NCI-H187 treated with DMSO at 0.1 percent for 48 hours (cell line): Measurements from ENCODE around the gene ANKRD24.
A peak's percentile ranks its signal among the peaks of the same experiment; 100 is the strongest.
"Not testable (repeated sequence)": the region's sequence is repeated elsewhere in the genome, so short reads cannot be mapped to it uniquely, and the experiment has no call there.

ENCODE experiments used
- DNase-seq: peaks from one replicate; lab custom pipeline; 2025; lab: John Stamatoyannopoulos, UW

Gene ANKRD24

DNA sequence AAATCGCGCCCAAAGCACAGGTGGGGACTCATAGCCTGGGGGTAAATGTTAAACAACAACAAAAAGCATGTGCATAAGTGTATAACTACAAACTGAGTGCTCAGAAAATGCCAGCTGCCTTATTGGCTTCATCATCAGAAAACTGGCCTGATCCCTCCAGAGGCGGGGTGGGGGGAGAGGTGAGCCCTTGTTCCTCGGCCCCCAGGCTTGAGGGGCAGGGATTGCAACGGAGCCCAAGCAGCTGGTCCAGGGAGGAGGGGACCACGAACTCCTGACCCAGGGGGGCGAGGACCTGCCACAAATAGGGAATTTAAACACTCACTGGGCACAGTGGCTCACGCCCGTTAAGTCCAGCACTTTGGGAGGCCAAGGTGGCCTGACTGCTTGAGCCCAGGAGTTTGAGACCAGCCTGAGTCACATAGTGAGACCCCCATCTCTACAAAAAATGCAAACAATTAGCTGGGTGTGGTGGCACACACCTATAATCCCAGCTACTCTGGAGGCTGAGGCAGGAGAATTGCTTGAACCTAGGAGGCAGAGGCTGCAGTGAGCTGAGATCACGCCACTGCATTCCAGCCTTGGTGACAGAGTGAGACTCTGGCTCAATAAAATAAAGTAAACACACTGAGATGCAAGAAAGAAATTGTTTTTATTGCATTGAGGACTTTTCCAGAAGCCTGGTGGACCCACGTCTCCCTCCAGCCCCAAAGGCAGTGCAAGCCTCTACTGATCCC, 8.8 kb upstream of the ANKRD24 start:
- DNase-seq: no peak

DNA sequence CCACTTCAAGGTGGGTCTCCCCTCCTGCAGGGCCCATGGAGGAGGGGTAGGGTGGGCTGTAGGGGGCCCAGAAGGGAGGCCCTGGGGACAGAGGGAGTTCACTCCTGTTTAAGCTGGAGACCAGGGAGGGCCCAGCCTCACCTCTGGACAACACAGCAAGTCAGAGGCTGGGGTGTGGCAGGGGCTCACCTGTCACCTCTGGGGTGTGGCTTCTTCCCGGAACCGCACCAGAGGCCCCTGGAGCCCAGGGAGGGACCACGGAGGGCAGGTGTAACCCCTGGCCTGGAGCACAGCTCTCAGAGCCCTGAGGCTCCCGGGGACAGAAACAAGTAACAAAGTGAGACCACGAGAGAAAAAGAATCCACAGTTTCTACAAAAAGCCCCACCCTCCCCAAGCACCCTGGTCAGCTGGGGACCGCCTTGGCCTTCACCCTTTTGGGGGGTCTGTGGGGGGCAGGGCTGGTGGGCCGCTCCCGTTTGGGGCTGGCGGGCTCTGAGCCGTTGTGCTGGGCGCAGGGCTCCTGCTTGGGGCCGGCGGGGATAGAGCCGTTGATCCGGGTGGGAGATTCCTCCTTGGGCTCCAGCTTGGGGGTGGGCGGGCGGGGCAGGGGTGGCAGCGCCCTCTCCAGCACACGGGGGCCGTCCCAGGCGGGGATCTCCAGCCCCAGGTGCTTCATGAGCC, 8.1 kb upstream of the ANKRD24 start:
- no peak for DNase-seq

DNA sequence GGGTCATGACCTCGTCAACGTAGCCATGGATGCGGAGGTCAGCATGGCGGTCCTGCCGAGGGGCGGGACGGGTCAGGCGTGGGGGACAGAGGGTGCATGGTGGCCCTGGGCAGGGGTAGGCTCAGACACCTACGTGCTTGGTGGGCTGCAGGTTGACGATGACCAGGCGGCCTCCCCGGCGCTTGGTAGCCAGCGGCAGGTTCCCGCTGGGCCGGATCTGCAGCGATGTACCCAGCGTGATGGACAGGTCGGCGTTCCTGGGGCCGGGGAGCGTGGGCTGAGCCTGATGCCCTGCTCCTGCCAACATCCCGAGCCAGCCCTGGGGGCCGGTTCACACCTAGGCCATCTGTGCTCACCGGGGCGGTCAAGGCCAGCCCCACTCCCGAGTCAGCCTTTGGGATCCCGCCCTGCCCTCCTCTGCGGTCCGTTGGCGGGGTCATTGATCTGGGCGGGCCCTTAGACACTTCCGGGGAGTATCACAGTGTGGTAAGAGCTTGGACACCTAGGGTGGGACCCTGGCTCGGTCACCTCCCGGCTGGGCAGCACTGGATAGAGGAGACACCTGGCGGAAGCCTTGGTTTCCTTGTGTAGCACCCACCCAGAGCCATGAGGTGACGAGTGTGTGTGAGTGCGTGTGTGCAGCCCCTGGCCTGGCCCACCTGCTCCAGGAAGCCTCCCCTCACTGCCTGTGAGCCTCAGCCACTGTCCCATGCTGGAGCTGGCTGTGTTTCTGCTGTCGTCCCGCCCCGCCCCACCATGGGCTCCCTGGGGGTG, 7.4 kb upstream of the ANKRD24 start:
- no peak for DNase-seq

DNA sequence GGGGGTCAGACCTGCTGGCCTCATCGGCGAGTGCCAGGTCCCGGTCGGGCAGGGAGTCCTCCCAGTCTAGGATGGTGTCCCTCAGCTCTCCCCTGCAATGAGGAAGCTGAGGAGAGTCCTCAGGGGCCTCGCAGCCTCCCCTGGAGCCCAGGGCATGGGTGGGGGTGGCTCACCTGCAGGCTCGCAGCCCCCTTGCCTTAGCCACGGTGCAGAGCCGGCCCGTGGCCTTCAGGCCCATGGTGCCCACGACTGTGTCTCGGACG, 6.9 kb upstream of the ANKRD24 start:
- DNase-seq: no peak

GRCh38 chr19:4177146-4177545, 5.3 kb upstream of the ANKRD24 start:
- no peak for DNase-seq

DNA sequence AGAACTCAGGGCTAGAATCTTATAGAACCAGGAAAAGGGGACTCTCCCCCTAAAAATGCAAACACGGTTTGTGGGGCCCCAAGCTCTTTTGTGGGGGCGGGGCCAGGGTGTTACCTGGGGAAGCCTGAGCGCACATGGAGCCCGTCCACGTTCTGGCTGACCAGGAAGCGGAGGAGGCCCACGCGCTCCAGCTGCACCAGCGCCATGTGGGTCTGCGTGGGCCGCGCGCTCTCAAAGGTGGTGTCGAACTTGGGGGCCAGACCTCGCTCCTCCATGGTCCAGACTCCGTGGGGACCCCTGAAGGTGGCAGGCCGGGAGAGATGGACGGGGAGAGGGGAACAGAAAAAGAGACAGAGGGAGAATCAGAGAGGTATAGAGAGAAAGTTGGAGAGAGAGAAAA, 3.5 kb upstream of the ANKRD24 start:
- no peak for DNase-seq

- no peak for DNase-seq
Measured at GRCh38 chr19:4181053-4181508, 1.4 kb upstream of the ANKRD24 start.

DNA sequence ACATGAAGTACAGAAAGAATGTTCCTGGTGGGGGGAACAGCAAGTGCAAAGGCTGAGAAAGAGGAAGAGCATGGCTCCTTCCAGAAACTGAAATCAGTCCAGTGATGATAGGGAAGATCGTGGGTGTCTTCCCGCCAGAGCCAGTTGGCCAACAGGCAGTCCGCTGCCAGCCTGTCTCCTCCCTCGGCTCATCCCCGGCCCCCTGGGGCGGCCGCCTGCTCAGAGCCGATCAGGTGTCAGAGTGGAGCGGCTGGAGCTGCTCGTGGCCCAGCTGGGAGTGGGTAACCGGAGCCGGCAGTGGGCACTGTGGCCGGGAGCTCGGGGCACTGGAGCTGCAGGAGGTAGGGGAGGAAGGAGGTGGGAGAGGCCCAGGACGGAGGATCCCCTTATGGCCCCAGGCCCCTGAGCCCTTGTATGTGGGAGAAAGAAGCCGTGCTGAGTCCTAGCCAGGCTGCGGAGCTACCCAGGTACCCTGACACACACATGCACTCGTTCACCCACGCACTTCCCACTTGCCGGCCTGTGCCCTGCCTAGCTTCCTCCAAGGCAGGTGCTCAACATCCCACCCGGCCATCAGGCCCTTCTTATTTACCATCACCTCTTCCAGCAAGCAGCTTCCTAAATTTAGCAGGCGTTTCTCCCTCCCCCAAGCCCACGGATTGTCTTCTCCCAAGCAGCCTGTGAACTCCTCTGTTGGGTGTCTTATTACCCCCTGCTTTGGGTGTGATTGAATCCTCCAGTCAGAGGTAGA, 1.7 kb downstream of the ANKRD24 start:
- DNase-seq: peak; percentile 81

DNA sequence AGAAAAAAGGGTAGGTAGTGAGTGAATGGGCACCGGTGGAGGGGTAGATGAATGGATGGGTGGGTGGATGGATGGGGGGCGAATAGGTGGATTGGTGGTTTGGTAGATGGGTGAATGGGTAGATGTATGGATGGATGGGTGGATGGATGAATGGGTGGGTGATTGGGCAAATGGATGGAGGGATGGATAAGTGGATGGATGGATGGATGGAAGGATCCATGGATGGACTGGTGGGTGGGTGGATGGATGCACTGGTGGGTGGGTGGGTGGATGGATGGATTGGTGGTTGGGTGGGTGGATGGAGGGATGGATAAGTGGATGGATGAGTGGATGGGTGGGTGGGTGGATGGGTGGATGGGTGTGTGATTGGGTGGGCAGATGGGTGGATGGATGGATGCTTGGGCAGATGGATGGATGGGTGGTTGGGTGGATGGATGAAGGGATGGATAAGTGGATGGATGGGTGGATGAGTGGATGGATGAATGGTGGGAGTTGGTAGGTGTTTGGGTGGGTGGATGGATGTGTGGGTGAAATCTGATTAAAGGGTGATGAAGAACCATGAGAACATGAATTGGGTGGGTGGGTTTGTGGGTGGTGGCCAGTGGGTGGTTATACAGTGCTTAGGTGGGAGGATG, 2.3 kb downstream of the ANKRD24 start:
- DNase-seq: no peak

- no peak for DNase-seq
Measured at GRCh38 chr19:4185413-4186086, 3.1 kb downstream of the ANKRD24 start.

- DNase-seq: peak; percentile 47
Measured at GRCh38 chr19:4186087-4186993, 3.9 kb downstream of the ANKRD24 start.

DNA sequence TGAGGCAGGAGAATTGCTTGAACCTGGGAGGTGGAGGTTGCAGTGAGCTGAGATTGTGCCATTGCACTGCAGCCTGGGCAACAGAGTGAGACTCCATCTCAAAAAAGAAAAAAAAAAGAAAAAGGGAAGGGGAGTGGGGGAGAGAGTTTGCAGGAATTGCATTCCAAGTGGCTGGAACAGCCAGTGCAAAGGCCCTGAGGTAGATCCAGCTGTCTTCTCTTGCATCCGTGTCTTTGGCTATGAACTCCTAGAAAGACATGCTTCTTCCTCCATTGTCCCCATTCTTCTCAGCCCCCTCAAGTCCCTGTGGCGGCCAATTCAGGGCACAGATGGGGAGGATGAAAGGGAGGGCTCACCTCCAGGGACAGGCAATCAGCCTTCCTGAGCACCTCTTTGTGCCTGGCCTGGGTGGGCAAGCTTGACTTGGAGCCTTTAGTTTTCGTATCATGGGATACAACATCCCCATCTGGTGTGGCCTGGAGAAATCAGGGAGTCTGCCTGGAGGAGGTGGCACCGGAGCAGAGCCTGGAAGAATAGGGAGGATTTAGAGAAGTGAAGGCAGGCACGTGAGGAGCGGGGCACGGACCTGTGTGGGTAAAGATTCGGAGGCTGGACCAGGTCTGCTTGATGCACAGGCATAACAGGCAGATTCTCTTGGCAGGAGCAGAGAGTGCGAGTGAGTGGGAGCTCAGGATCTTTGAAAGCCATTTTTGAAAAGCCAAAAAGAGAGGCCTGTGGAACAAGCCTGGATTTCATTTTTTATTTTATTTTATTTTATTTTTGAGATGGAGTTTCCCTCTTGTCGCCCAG, 5.0 kb downstream of the ANKRD24 start:
- no peak for DNase-seq

DNA sequence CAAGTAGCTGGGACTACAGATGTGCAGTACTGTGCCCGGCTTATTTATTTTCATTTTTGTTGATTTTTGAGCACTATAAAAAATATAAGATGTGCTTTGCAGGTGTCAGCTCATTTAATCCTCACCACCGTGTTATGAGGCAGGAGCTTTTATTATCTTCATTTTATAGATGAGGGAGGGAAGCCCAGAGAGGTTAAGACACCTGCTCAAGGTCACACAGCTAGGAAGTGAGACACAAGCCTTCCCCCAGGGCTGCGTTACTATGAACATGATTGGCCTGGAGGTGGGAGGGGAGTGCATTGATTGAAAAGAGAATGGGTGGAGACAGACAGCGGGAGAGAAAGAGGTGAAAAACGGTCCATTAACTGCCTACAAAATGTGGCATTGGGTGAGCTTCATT, 7.2 kb downstream of the ANKRD24 start:
- no peak for DNase-seq

DNA sequence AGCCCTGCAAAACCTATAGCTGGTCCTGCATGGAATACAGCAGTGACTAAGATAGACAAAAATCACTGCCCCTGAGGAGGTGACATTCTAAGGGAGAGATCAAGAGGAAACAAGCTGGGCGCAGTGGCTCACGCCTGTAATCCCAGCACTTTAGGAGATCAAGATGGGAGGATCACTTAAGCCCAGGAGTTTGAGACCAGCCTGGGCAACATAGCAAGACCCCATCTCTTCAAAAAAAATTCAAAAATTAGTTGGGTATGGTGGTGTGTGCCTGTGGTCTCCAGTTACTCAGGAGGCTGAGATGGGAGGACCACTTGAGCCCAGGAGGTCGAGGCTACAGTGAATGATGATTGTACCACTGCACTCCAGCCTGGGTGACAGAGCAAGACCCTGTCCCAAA, 10.0 kb downstream of the ANKRD24 start:
- DNase-seq: not testable (repeated sequence)

- DNase-seq: no peak
Measured at GRCh38 chr19:4194353-4194752, 11.9 kb downstream of the ANKRD24 start.

DNA sequence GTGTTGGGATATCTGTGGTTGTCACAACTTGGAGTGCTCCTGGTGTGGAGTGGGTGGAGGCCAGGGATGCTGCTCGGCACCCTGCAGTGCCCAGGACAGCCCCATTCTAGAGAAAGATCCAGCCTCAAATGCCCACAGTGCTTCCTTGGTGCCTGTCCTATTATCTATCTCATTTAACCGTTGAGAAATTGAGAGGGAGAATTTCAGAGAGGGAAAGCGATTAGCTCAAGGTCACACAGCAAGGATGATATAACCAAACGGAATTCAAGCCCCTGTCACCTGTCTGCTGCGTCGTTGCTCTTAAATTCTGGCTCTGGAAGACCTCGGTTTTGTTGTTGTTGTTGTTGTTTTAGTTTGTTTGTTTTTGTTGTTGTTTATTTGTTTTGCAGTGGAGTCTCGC, 13.5 kb downstream of the ANKRD24 start:
- DNase-seq: no peak

GRCh38 chr19:4196587-4197148, 14.2 kb downstream of the ANKRD24 start:
- DNase-seq: no peak

DNA sequence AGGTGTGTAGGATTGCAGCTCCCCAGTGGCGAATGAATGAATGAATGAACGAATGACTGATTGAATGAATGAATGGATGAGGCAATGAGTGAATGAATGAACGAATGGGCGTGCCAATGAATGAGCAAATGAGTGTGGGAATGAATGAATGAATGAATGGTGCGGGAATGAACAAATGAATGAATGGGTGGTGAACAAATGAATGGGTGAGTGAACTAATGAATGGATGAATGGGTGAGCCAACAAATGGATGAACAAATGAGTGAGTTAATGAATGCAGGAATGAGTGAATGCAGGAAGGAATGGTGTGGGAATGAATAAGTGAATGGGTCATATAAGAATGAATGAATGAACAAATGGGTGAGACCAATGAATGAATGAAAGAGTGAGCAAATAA, 14.7 kb downstream of the ANKRD24 start:
- no peak for DNase-seq
